Stimulated activated CD4-positive, alpha-beta T cell treated with anti-CD3 and anti-CD28 coated beads, Interleukin-2, amount 100 ng/mL, for 48 hours (primary cell): ENCODE data around the gene GUCY2D.
"Not testable (repeated sequence)": the region's sequence is repeated elsewhere in the genome, so short reads cannot be mapped to it uniquely, and the experiment has no call there.

Experiments
- DNase-seq, 2 donors: peaks; one replicate each; pipeline ENCODE4 v3.0.0-alpha.2; 2020

GUCY2D gene

DNA sequence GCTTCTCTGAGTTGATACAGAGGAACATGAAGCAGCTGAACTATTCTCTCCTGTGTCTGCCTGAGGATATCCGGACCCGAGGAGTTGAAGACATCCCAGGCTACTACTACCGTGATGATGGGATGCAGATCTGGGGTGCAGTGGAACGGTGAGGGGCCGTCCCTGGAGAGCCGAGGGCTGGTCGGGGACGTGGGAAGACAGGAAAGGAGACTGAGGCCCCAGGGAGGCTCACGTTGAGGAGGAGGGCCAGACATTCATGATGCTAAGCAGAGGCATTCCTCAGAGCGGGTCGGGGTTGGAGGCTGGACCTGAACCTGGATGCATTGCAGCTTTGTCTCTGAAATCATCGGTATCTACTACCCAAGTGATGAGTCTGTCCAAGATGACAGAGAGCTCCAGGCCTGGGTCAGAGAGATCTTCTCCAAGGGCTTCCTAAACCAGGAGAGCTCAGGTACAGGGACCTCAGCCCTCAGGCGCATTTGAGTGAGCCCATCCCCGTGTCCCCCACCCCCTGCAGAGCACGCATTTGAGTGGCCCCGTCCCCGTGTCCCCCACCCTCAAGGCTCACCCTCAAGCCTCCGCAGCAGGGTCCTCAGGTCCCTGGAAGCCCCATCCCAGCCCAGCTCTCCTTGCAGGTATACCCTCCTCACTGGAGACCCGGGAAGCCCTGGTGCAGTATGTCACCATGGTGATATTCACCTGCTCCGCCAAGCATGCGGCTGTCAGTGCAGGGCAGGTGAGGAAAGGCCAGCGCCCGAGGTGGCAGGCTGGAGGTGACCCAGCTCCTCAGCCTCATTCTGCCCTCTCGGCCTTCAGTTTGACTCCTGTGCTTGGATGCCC is 44.7 kb downstream of the GUCY2D start:
- DNase-seq, result no peak

DNA sequence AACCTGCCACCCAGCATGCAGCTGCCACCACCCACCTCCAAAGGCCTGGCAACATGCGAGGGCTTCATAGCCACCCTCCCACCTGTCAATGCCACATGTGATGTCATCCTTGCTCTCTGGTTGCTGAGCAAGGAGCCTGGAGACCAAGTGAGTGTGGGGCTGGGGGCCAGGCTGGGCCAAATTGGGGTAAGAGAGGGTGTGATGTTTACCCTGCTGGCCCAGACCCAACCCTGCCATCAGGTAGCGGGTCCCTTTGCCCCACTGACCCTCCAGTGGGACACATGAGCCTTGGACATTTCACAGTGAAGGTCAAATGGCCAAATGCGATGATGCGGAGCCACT is 45.3 kb downstream of the GUCY2D start:
- no peak for DNase-seq

DNA sequence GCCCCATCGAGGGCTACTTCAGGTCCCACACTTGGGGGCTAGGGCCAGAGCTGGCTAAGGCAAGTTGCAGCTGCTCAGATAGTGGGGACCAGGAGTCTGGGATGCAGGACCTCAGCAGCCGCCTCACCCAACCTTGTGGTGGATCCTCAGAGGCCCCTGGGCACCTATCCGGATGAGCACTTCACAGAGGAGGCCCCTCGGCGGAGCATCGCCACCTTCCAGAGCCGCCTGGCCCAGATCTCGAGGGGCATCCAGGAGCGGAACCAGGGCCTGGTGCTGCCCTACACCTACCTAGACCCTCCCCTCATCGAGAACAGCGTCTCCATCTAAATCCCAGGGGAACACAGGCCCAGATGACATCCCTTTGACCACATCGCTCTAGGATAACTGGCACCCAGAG is 45.8 kb downstream of the GUCY2D start:
- DNase-seq, result no peak

DNA sequence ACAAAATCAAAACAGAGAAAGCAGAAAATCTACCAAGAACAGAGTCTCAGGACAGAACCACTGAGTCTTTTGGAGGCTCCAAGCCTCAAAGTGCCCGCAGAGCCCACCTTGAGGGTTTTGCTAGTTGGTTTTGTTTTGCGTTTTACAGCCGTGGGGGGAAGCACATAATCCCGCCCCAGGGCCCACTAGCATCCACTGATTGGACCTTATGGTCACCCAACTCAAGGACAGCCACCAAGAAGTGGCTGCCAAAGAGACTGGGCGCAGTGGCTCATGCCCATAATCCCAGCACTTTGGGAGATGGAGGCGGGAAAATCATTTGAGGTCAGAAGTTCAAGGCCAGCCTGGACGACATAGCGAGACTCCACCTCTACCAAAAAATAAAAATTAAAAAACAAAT is 46.3 kb downstream of the GUCY2D start:
- no peak for DNase-seq

DNA sequence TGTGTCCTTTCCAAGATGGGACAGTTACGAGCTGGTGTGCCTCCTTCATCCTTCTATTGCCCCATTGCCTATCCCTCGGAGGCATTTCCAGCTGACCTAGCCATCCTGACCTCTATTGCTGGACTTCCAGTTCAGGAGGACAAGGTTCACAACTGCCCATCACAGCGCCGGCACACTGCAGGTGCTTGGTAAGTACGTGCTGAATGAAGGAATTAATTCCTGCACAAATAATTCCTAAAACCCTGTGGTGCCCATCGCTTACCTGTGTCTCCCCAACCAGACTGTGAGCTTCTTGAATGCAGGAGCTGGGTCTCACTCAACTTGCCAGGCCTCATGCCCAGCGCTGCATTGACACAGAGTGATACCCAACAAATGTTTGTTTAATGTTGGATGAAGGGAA is 49.4 kb downstream of the GUCY2D start:
- no peak for DNase-seq

DNA sequence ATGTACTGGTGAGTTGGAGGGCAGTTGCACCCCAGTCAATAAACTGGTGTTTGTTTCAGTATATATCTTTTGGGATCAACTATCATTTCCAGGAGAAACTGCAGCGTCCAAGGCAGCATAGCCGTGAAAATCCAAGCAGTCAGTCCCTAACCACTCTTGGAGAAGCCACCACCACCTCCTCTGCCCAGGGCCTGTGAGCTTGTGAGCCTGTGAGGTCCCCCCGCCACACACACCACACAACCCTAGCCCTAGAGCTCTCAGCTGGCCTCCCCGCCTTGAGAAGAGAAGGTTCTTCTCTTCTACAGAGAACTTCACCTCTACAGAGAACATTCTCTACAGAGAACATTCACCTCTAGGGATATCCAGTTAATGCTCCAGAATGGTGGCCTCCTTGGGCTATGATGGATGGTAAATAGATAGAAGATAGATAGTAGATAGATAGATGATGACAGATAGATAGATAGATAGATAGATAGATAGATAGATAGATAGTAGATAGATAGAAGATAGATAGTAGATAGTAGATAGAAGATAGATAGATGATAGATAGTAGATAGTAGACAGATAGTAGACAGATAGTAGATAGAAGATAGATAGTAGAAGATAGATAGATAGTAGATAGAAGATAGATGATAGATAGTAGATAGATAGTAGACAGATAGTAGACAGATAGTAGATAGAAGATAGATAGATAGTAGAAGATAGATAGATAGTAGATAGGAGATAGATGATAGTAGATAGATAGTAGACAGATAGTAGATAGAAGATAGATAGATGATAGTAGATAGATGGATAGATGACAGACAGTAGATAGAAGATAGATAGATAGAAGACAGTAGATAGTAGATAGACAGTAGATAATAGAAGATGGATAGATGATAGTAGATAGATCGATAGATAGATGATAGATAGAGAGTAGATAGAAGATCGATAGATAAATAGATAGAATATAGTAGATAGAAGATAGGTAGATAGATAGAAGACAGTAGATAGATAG is 50.1 kb downstream of the GUCY2D start:
- DNase-seq, result no peak

DNA sequence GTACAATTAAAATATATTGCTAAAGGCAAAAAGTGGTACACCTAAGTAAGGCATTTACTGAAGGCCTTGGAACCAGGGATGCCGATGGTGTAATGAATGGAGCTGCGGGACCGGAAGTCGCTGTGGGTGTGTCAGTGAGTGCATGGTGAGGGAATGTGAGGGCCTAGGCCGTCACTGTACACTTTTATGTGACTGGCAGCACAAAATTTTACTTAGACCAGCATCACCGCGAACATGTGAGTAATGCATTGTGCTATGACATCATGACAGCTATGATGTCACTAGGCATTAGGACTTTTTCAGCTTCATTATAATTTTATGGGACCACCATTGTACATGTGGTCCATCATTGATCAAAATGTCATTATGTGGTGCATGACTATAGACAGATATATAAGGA is 51.2 kb downstream of the GUCY2D start:
- DNase-seq, result no peak

DNA sequence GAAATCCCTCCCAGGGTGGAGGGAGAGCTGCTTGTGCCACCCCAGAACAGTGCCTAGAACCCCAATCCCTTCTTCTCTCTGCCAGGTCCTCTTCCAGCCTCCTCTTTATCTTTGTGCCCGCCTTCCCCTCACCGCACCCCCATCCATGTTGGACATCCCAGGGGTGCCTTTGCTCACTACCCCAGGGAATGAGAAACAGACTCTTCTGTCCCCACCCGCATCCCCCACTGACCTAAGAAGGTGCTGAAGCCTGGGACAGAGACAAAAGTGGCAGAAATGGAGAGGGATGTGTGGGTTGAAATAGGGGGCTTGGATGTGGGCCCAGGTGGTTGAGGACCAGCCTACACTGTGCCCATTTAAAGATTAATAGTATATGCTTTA is 53.4 kb downstream of the GUCY2D start:
- no peak for DNase-seq

DNA sequence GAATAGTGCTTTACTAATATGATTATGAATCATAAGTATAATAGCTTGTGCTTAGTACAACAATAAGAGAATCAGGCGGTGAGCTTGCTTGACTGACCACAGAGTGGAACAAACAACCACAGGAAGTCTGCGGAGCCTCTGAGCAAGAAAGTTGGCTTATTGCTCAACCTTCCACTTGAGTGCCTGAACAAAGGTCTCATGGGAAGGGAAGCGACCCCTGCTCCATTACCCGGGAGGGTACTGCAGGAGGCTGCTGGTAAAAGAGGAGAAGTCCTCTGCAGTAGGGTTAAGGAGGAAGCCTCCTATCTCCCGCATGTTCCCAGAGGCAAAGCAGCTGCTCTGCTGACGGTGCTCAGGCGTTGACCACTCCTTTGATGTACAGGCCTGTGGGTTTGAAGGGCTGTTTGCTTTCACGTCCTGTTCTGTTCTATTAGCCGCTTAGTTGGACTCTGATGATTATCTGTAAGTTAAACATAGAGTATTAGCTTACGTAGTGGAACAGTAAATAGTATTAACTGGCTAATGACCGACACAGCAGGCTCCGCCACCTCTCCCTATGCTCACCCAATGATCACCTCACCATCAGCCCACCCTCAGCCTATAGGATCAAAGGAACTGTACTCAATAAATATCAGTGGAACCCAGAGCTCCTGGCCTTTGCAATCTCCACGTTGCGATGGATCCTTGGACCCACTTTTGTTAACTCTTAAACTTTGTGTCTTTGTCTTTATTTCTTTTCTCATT is 54.0 kb downstream of the GUCY2D start:
- DNase-seq, result no peak

DNA sequence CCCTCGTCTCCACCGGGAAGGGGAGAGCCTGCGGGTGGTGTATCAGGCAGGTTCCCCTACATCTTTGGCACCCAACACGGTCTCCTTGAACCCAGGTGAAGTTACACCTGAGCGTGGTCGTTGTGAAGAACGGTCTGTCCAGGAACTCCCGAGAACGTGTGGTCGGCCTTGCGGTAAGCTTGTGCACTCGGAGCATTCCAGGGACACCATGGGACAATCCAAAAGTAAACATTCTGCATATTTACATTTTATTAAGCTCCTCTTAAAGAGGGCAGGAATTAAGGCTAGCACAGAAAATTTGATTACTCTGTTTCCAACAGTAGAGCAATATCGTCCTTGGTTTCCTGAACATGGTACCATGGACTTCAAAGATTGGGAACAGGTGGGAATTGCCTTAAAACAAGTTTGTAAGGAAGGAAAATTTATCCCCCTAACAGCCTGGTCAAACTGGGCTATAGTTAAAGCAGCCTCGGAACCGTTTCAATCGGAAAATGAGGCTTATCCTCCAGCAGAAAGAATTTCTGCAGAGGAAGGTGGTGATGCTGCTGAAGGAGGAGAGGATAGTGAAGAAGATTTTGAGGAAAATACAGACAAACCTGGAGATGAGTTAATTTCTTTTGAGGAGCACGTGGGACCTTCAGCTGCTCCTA is 54.7 kb downstream of the GUCY2D start:
- DNase-seq, result no peak

DNA sequence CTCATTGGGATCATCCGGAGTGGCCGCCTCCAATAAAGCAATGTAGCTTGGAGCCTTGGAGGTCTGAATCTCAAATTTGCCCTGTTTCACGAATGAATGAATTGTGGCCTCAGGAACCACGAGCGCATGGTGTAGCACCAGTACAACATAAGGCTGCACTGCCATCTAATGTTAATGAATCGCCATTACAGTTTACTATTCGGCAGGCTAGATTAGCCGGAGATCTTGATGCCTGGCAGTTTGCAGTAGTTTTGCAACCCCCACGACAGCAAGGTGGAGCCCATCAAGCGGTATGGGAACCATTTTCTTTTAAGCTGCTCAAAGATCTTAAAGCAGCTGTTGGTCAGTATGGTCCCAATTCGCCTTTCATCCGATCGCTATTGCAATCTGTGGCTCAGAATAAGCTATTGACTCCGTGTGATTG is 55.3 kb downstream of the GUCY2D start:
- DNase-seq, result peak in 1 of 2 donors; percentile 35

DNA sequence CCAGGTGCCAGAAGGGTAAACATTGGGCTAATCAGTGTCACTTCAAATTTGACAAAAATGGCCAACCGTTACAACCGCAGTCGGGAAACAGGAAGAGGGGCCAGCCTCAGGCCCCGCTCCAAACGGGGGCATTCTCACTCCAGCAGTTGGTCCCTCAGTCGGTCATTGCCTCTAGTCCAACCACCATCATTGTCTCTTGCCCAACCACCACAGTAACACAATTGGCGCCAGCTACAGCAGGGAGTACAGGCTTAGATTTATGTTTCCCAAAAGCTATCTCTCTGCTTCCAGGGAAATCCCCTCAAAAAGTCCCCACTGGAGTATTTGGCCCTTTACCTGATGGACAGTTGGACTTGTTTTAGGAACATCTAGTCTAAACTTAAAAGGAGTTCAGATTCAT is 56.7 kb downstream of the GUCY2D start:
- no peak for DNase-seq

DNA sequence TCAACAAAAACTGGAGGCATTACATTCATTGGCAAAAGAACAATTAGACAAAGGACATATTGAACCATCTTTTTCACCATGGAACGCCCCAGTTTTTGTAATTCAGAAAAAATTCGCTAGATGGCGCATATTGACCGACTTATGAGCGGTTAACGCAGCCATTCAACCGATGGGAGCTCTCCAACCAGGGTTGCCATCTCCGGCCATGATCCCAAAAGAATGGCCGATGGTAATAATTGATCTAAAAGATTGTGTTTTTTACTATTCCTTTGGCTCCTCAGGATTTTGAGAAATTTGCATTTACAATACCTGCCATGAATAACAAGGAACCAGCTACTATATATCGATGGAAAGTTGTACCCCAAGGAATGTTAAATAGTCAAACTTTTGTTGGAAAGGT is 57.9 kb downstream of the GUCY2D start:
- DNase-seq, result peak; percentile 66 to 71

DNA sequence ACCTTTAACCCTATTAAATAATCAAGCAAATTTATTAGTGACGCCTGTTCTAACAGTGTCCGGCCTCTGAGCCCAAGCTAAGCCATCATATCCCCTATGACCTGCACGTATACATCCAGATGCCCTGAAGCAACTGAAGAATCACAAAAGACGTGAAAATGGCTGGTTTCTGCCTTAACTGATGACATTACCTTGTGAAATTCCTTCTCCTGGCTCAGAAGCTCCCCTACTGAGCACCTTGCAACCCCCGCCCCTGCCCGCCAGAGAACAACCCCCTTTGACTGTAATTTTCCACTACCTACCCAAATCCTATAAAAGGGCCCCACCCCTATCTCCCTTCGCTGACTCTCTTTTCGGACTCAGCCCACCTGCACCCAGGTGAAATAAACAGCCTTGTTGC is 59.4 kb downstream of the GUCY2D start:
- DNase-seq, result not testable (repeated sequence)

DNA sequence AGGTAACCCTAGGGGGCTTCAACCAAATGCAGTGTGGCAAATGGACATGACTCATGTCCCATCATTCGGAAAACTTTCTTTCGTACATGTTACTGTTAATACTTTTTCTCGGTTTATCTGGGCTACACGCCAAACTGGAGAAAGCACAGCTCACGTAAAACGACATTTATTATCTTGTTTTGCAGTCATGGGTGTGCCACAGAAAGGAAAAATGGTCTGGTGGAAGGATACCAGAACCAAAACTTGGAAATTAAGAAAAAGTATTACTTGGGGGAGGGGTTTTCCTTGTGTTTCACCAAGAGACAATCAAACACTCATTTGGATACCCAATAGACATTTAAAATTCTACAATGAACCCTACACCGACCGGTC is 60.0 kb downstream of the GUCY2D start:
- DNase-seq, result no peak

DNA sequence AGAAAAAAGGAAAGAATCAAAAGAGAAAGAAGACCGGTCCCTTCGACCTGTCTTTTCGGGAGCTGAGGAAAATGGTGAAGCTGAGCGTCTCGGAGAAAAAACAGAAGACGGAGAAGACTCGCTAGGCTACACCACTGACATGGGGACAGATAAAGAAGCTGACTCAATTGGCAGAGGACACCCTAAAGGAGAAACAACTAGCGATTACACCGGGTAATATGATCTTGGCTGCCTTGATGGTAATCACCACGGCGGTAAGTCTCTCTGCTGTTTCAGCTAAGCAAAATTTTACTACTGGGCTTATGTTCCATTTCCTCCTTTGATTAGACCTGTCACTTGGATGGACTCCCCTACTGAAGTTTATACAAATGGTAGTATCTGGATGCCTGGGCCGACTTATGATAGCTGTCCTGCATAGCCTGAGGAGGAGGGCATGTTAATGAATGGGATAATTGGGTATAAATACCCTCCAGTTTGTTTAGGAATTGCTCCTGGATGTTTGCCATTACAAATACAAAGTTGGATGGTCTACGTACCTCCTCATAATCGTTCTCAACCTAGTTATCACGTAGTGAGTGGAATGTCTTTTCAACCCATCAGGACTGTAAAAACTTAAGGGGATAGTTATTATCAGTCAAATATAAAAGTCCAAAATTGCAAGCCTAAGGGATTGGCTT is 60.5 kb downstream of the GUCY2D start:
- DNase-seq, result no peak

DNA sequence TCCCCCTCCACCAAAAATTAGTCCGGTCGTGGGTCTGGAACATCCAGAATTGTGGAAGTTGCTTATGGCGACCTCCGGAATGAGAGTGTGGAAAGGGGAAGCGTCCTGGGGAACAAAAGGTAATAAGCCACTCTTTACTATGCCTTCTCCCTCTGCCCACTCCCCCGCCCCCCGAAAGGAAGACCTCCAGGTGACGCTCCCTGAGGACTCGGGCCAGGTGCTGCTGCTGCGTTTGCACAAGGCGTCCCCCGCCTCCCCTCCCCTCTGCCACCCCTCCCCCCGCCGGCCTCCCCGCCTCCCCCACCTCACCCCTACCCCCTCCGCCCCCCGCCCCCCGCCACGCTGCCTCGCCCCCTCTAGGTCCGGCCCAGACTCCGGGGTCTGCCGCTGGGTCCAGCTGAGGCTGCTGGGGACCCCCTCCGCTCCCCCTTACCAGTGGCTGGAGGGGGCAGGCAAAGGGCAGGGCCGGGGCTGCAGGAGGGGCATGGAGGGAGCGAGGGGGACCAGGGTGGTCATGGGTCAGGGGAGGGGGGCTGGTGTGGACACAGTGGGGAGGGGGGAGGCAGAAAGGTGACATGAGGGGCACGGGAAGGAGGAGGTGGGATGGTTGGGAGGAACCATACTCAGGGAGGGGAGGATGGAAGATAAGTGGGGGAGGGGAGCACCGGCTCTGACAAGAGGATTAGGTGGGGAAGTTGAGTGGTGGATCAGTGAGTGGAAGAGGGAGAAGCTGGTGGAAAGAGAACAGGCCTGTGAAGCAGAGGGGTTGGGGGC is 61.5 kb downstream of the GUCY2D start:
- no peak for DNase-seq

DNA sequence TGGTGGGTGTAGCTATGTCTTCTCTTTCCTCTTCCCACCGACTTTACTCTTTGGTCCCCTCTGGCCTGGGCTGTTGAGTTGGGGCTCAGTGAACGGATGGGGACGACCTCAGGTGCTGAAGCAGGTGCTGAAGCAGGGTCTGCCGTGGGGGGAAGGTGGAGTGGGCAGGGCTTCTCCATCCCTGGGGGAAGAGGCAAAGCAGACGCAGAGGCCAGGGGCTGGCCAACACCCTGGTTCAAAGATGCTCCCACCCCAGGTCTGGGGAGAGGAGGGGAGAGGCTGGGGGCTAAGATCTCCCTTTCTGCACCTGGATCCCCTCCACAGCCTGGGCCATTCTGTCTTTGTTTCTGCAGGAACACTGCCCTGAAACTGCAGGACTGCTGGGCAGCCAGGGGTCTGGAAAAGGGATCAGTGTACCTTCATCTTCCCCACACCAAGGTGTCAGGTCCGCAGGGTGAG is 62.2 kb downstream of the GUCY2D start:
- DNase-seq, result no peak

DNA sequence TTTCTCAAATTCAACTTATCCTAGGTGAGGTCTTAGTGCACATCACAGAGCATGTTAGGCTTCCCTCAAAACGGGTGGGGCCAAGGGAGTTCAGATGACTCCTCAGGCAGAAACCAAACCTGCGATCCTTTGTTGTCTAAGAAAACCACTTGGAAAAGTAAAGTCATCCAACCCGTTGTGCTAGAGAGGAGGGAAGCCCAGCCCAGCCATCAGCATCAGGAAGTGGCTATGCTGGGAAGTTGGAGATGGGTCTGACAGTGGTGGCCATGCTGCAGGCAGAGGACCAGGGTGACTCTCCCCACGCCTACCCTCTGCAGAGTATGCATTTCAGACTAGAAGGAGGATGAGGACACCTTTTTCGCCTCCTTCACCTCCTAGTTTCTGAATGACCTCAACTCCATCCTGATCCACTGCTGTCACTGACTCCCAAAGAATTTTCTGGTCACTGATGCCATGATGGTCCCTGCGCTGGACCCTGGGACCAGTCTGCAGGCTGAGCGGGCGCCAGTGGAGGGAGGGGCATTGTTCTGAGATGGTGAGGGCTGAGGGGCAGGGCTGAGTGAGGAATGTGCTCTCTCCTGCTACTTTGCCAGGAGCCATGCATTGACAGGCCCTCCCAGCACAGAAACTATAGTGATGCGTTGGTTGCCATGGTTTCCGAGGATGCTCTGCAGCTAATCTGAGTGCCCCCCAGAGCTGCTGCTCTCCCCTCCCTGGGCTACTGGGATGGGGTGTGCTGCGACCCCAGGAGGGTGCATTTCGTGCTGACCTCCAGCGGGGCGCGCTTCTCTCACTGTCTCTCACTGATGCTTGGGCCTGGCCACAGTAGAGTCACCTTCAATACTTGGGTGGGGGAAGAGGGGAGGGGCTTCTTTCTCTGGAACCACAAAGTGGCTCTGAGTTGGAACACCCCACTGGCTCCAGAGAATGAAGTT is 64.7 kb downstream of the GUCY2D start:
- DNase-seq, result no peak

DNA sequence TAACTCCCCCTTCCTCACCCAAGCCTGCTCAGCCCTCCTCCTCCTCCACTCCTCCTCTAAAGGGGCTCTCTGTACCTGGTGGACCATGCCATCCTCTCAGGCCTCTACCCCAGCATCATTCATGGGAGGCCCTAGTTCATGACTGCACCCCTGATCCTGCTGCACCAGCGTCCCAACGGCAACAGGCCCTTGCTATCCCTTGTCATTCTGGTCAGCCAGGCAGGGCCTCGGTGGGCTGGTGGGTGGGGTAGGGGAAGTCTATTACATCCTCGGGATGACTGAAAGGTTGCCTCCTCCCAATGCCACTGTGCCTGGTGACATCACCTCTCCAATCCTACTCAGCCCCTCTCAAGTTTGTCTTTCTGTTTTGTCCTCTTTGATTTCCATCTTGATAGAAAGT is 65.4 kb downstream of the GUCY2D start:
- no peak for DNase-seq
